C4-2B (cell line): ENCODE results near the gene AUNIP.

Experiments used
- ZFX ChIP-seq: fragments of 450-650 bp; IDR thresholded peaks from 2 replicates; pipeline ENCODE4 v1.6.1; 2017
- TF ChIP-seq, protein P1 (sequence below): fragments of 450-650 bp; conservative IDR thresholded peaks from 2 replicates; pipeline ENCODE4 v1.5.1; 2017; ENCODE audit warnings: mild to moderate bottlenecking

- TF ChIP-seq, protein P1, sequence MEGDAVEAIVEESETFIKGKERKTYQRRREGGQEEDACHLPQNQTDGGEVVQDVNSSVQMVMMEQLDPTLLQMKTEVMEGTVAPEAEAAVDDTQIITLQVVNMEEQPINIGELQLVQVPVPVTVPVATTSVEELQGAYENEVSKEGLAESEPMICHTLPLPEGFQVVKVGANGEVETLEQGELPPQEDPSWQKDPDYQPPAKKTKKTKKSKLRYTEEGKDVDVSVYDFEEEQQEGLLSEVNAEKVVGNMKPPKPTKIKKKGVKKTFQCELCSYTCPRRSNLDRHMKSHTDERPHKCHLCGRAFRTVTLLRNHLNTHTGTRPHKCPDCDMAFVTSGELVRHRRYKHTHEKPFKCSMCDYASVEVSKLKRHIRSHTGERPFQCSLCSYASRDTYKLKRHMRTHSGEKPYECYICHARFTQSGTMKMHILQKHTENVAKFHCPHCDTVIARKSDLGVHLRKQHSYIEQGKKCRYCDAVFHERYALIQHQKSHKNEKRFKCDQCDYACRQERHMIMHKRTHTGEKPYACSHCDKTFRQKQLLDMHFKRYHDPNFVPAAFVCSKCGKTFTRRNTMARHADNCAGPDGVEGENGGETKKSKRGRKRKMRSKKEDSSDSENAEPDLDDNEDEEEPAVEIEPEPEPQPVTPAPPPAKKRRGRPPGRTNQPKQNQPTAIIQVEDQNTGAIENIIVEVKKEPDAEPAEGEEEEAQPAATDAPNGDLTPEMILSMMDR = no peak
- no peak for TF ChIP-seq ZFX
Measured at GRCh38 chr1:25806418-25806817, 52.8 kb downstream of the AUNIP start.
